Upper lobe of left lung (tissue), 6 donors: ENCODE results near the gene KCNIP4. TPM values are rescaled to one million over a fixed set of nuclear protein-coding genes. Genes with fewer than 3 reads are reported as not detected.

Source experiments
- ATAC-seq, 2 donors: fragments of 200-7000 bp; cut with Tn5 transposase; one replicate each; pipeline ENCODE4 v1.9.1; 2022; ENCODE audit warnings: mild to moderate bottlenecking in 2 of 2, moderate library complexity in 2 of 2; ENCODE audit not compliant: low FRiP score in 2 of 2
- DNase-seq, 2 donors: peaks; one replicate each; pipeline ENCODE4 v3.0.0-alpha.2; 2019 to 2020
- H3K27ac ChIP-seq, 4 donors: fragments of 200-600 bp; sonication (generic); one replicate each; pipeline ENCODE4 v1.5.1; 2016 to 2019
- H3K27me3 ChIP-seq, 4 donors: fragments of 200-600 bp; sonication (generic); one replicate each; pipeline ENCODE4 v1.5.1; 2017 to 2019
- H3K36me3 ChIP-seq, 4 donors: fragments of 200-600 bp; sonication (generic); one replicate each; pipeline ENCODE4 v1.5.1; 2016 to 2019
- H3K4me1 ChIP-seq, 4 donors: fragments of 200-600 bp; sonication (generic); one replicate each; pipeline ENCODE4 v1.5.1; 2018 to 2019
- H3K4me3 ChIP-seq, 4 donors: fragments of 200-600 bp; sonication (generic); one replicate each; pipeline ENCODE4 v1.5.1; 2017 to 2019; ENCODE audit warnings: mild to moderate bottlenecking in 2 of 4, moderate library complexity in 1 of 4
- H3K9me3 ChIP-seq, 4 donors: fragments of 200-600 bp; sonication (generic); one replicate each; pipeline ENCODE4 v1.5.1; 2018 to 2019
- EP300 ChIP-seq, 4 donors: sonication (generic); formaldehyde crosslinking; IDR thresholded peaks; one replicate each; pipeline ENCODE4 v1.5.1; 2017; ENCODE audit warnings: antibody characterized with exemption in 4 of 4, control low read depth in 2 of 4
- POLR2A ChIP-seq, 4 donors: fragments of 450-650 bp; IDR thresholded peaks; one replicate each; pipeline ENCODE4 v1.5.1; 2016 to 2017; ENCODE audit warnings: antibody characterized with exemption in 4 of 4, mild to moderate bottlenecking in 2 of 4
- POLR2AphosphoS5 ChIP-seq, 2 donors: sonication (generic); formaldehyde crosslinking; IDR thresholded peaks; one replicate each; pipeline ENCODE4 v1.5.1; 2017; ENCODE audit warnings: antibody characterized with exemption in 2 of 2
- WGBS, 2 donors: methylation state at CpG; one replicate each; pipeline ENCODE4 v1.1.5; 2017 to 2018; 5-methylcytosine and 5-hydroxymethylcytosine counted together
- total RNA-seq, 6 donors: library from RNA; depleted of rRNA in 4 of 6; stranded (reverse); fragments of >200 nt in 4 of 6; gene quantifications; one replicate each; pipeline versions ENCODE4 v1.1.0 to v1.2.1, GENCODE V29; 2016 to 2021
- TF ChIP-seq, protein P1 (sequence below), 6 experiments: fragments of 450-650 bp in 4 of 6; fragments of 200-600 bp in 2 of 6; sonication (generic) in 2 of 6; IDR thresholded peaks; one replicate each; pipeline ENCODE4 v1.5.1; 2016 to 2019; ENCODE audit warnings: antibody characterized with exemption in 6 of 6
- donor health status: DM: no; HTN: no; CAD: no; lungs with moderate emphysema.
- donor health status: DM: no; HTN: yes; CAD: no; lungs with severe emphysema.

Gene KCNIP4
- total RNA-seq, 6 donors from 2014 or later, result 0.20 TPM; not detected in 5

DNA sequence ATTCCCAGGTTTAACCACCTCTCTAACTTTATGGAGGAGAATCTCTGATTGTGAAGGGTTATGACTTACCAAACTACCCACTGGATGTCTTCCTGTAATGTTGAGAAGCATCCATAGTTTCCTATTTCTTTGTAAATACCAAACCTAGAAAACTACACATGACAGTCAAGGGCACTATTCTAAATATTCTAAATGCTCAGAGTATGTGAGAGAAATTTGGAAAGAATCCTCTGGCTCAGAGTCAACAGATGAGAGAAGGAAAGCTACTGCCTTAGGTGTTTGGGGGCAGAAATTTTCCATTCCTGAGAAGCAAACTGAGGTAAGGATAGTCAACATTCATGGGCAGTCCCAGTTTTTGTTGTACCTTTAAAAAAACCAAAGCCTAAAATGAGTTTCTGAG lies 155.8 kb downstream of the KCNIP4 start:
- ATAC-seq (no peak), DNase-seq (no peak)
- H3K27ac ChIP-seq, result no peak overlapping the region

DNA sequence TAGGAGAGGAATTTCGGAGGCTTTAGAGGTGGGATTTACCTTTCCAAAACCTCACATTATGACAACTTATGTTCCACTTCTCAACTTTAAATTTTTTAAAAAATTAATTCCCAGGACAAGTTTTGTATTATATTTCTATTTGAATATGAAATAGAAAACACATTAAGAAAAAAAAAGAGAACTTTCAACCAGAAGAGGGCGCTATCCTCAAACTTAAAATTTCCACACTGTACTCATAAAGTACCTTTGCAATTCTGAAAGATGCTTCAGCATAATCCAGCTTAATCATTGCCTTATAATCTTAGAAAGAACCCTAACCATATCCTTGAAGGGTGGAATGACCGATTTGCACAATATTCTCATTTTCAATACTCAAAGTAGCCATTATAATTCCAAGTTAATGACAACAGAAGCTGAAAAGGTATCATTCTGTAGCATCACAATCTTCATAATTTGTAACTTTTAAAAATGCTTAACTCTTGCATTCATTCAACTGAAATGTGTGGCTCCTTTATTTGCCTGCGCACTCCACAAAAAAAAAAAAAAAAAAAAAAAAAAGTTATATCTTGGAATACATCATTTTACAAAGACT lies 158.0 kb downstream of the KCNIP4 start:
- no peak for ATAC-seq
- 34 to 35% methylated on average over 4 of the region's 4 CpGs for WGBS, 2 donors
- no peak overlapping the region for H3K27ac ChIP-seq
- no peaks in the 10 kb centered on the region for H3K4me1 ChIP-seq
- no peaks in the 10 kb centered on the region for H3K27me3 ChIP-seq
- no peak overlapping the region for H3K4me3 ChIP-seq
- no peaks in the 10 kb centered on the region for H3K9me3 ChIP-seq
- no peaks in the 10 kb centered on the region for H3K36me3 ChIP-seq
- DNase-seq, result no peak
- TF ChIP-seq POLR2AphosphoS5 (IDR thresholded peaks at IDR 0.05), result no peak
- TF ChIP-seq, protein P1, sequence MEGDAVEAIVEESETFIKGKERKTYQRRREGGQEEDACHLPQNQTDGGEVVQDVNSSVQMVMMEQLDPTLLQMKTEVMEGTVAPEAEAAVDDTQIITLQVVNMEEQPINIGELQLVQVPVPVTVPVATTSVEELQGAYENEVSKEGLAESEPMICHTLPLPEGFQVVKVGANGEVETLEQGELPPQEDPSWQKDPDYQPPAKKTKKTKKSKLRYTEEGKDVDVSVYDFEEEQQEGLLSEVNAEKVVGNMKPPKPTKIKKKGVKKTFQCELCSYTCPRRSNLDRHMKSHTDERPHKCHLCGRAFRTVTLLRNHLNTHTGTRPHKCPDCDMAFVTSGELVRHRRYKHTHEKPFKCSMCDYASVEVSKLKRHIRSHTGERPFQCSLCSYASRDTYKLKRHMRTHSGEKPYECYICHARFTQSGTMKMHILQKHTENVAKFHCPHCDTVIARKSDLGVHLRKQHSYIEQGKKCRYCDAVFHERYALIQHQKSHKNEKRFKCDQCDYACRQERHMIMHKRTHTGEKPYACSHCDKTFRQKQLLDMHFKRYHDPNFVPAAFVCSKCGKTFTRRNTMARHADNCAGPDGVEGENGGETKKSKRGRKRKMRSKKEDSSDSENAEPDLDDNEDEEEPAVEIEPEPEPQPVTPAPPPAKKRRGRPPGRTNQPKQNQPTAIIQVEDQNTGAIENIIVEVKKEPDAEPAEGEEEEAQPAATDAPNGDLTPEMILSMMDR (IDR thresholded peaks at IDR 0.05), result peak in 5 of 6 experiments; percentile 15 to 29 (median 22)
- no peak for TF ChIP-seq EP300 (IDR thresholded peaks at IDR 0.05)
- no peak for TF ChIP-seq POLR2A (IDR thresholded peaks at IDR 0.05)

More for the DNA sequence above, 155.8 kb downstream of the KCNIP4 start:
- H3K9me3 ChIP-seq, result no peaks in the 10 kb centered on the region
- TF ChIP-seq EP300 (IDR thresholded peaks at IDR 0.05) (no peak), POLR2A (IDR thresholded peaks at IDR 0.05) (no peak), POLR2AphosphoS5 (IDR thresholded peaks at IDR 0.05) (no peak)
- TF ChIP-seq, protein P1 (IDR thresholded peaks at IDR 0.05), result no peak
- no peaks in the 10 kb centered on the region for H3K27me3 ChIP-seq
- no peaks in the 10 kb centered on the region for H3K36me3 ChIP-seq
- no peaks in the 10 kb centered on the region for H3K4me1 ChIP-seq
- no peak overlapping the region for H3K4me3 ChIP-seq

DNA sequence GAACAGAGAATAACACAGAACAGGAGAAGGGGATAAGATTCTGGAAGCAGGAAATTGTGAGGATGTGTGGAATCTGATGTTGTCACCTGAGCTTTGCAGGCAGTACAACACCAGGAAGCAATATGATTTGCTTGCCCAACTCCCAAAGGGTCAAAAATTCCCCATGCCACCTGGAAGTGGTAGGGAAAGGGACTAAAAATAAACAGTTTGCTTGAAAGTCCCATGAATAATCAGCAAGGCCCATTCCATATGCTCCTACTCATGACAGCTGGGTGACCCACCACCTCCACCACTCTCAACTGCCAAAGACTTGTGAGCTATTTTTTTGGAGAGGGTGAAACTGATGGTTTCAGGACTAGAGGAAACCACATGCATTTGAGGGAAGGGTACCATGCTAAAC lies 168.4 kb downstream of the KCNIP4 start:
- TF ChIP-seq EP300 (IDR thresholded peaks at IDR 0.05), result no peak
- no peak for TF ChIP-seq POLR2A (IDR thresholded peaks at IDR 0.05)
- TF ChIP-seq POLR2AphosphoS5 (IDR thresholded peaks at IDR 0.05), result no peak
- TF ChIP-seq, protein P1 (IDR thresholded peaks at IDR 0.05), result no peak
- H3K27ac ChIP-seq, result no peak overlapping the region
- no peak for DNase-seq
- H3K4me1 ChIP-seq, result no peaks in the 10 kb centered on the region
- H3K9me3 ChIP-seq, result no peaks in the 10 kb centered on the region
- no peaks in the 10 kb centered on the region for H3K36me3 ChIP-seq
- no peak for ATAC-seq
- no peaks in the 10 kb centered on the region for H3K27me3 ChIP-seq
- no peak overlapping the region for H3K4me3 ChIP-seq

DNA sequence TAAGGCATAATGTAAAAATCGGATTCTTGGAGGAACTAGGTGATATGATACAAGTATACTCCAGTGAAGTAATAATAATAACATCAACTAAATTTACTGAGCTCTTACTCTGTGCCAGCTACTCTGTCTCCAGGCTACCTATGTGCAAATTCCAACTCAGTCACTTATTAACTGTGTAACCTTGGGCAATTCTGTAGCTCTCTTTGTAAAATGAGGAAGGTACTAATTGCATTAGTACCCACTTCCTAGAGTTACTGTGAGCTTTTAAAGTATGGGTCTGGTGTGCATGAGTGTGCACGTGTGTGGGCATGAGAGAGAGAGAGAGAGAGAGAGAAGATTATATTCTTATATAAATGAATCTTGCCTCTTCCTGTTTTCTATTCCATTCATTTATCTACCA lies 169.9 kb downstream of the KCNIP4 start:
- no peaks in the 10 kb centered on the region for H3K36me3 ChIP-seq
- no peak overlapping the region for H3K4me3 ChIP-seq
- no peaks in the 10 kb centered on the region for H3K27me3 ChIP-seq
- TF ChIP-seq POLR2A (IDR thresholded peaks at IDR 0.05), result no peak
- TF ChIP-seq POLR2AphosphoS5 (IDR thresholded peaks at IDR 0.05), result no peak
- TF ChIP-seq, protein P1 (IDR thresholded peaks at IDR 0.05), result no peak
- TF ChIP-seq EP300 (IDR thresholded peaks at IDR 0.05), result no peak
- H3K9me3 ChIP-seq, result no peaks in the 10 kb centered on the region
- WGBS, 2 donors, result 32 to 36% methylated on average over 2 of the region's 2 CpGs
- H3K27ac ChIP-seq, result no peak overlapping the region
- H3K4me1 ChIP-seq, result no peaks in the 10 kb centered on the region
- DNase-seq (no peak), ATAC-seq (no peak)

DNA sequence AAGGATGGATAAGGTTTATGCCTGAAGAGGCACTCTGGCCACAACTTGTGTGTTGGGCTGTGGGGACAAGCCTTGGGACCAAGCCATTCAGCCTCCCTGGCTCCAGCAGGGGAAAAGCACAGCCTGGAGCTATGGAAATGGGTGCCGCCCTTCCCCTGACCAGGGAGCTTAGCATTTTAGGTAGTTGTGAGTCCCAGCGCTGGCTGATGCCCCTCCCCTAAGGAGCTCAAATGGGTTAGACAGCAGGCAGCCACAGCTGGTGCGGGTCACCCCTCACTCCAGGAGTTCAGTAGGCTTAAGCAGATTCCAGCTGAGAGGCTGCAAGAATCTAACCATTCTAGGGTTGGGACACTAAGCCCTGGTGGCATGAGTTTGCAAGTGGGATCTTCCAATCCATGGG lies 172.9 kb downstream of the KCNIP4 start:
- ATAC-seq, result no peak
- no peak overlapping the region for H3K27ac ChIP-seq
- H3K9me3 ChIP-seq, result no peaks in the 10 kb centered on the region
- no peak overlapping the region for H3K4me3 ChIP-seq
- no peaks in the 10 kb centered on the region for H3K27me3 ChIP-seq
- no peaks in the 10 kb centered on the region for H3K36me3 ChIP-seq
- TF ChIP-seq EP300 (IDR thresholded peaks at IDR 0.05) (no peak), POLR2A (IDR thresholded peaks at IDR 0.05) (no peak), POLR2AphosphoS5 (IDR thresholded peaks at IDR 0.05) (no peak)
- TF ChIP-seq, protein P1 (IDR thresholded peaks at IDR 0.05), result no peak
- 86 to 88% methylated on average over 3 of the region's 3 CpGs for WGBS, 2 donors
- H3K4me1 ChIP-seq, result no peaks in the 10 kb centered on the region
- DNase-seq, result no peak
